ENCODE measurements around the gene PBLD. TPM values are rescaled to one million over a fixed set of nuclear protein-coding genes. Genes with fewer than 3 reads are reported as not detected.
A peak's percentile ranks its signal among the peaks of the same experiment; 100 is the strongest.
"Not testable (repeated sequence)": the region's sequence is repeated elsewhere in the genome, so short reads cannot be mapped to it uniquely, and the experiment has no call there.

Gene PBLD
- total RNA-seq, 1 donor from 2014 or later: 11.1 TPM

DNA sequence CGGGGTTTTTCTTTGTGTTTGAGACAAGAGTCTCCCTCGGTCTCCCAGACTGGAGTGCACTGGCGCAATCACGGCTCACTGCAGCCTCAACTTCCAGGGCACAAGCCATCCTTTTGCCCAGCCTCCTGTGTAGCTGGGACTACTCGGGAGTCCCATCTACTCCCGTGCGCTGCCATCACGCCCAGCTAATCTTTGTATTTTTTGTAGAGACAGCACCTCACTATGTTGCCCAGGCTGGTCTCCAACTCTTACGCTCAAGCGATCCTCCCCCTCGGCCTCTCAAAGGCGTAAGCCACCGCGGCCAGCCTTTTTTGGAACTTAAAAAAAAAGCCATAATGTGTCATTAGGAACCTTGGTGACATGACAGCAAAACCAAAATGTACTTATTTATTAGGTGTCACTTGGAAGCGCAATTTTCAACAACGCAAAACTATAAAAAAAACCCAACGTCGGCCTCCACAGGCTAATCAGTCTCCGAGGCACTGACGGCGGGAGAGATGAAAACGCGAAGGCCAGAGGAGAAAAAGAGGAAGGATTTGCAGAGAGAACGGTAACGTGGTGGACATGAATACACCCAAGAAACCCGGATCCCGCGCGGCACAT, 1.8 kb downstream of the PBLD start:
- peaks cover 1% of the 10 kb centered on the region for H3K36me3 Mint-ChIP-seq (ENCODE audit: insufficient read depth)
- H3K27ac Mint-ChIP-seq: peak overlapping the region; percentile 100
- no peak for DNase-seq (ENCODE audit: low spot score, unreplicated experiment)

DNA sequence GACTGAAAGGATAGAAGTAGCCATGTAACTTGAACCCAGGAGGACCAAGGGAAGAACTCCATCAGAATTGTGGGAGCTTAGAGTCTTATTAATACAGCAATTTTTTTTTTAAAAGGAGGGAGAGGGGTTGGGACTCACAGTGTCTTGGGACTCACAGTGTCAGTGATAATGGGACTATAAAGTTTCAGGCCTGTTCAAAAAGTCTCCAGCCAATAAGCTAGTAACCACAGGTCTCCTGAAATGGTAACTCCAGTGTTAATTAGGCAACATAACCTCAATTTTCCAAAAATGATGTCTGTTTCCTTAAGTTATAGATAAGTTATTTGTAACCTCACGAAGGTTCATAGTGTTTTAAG, 3.2 kb downstream of the PBLD start:
- Mint-ChIP-seq H3K9me3 (ENCODE audit: low read depth) (no peaks in the 10 kb centered on the region), H3K27me3 (no peaks in the 10 kb centered on the region), H3K4me1 (ENCODE audit: low read depth) (peaks cover 12% of the 10 kb centered on the region), H3K36me3 (ENCODE audit: insufficient read depth) (peaks cover 1% of the 10 kb centered on the region), H3K27ac (no peak overlapping the region), H3K4me3 (ENCODE audit: low read depth) (no peak overlapping the region)
- TF ChIP-seq, protein P1, sequence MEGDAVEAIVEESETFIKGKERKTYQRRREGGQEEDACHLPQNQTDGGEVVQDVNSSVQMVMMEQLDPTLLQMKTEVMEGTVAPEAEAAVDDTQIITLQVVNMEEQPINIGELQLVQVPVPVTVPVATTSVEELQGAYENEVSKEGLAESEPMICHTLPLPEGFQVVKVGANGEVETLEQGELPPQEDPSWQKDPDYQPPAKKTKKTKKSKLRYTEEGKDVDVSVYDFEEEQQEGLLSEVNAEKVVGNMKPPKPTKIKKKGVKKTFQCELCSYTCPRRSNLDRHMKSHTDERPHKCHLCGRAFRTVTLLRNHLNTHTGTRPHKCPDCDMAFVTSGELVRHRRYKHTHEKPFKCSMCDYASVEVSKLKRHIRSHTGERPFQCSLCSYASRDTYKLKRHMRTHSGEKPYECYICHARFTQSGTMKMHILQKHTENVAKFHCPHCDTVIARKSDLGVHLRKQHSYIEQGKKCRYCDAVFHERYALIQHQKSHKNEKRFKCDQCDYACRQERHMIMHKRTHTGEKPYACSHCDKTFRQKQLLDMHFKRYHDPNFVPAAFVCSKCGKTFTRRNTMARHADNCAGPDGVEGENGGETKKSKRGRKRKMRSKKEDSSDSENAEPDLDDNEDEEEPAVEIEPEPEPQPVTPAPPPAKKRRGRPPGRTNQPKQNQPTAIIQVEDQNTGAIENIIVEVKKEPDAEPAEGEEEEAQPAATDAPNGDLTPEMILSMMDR (IDR thresholded peaks at IDR 0.05; ENCODE audit: unreplicated experiment): no peak
- DNase-seq (ENCODE audit: low spot score, unreplicated experiment): no peak

More for the DNA sequence above, 1.8 kb downstream of the PBLD start:
- TF ChIP-seq, protein P1 (IDR thresholded peaks at IDR 0.05; ENCODE audit: unreplicated experiment): no peak
- Mint-ChIP-seq H3K4me3 (ENCODE audit: low read depth) (peak overlapping the region; percentile 100), H3K4me1 (ENCODE audit: low read depth) (peaks cover 25% of the 10 kb centered on the region), H3K27me3 (no peaks in the 10 kb centered on the region), H3K9me3 (ENCODE audit: low read depth) (no peaks in the 10 kb centered on the region)

DNA sequence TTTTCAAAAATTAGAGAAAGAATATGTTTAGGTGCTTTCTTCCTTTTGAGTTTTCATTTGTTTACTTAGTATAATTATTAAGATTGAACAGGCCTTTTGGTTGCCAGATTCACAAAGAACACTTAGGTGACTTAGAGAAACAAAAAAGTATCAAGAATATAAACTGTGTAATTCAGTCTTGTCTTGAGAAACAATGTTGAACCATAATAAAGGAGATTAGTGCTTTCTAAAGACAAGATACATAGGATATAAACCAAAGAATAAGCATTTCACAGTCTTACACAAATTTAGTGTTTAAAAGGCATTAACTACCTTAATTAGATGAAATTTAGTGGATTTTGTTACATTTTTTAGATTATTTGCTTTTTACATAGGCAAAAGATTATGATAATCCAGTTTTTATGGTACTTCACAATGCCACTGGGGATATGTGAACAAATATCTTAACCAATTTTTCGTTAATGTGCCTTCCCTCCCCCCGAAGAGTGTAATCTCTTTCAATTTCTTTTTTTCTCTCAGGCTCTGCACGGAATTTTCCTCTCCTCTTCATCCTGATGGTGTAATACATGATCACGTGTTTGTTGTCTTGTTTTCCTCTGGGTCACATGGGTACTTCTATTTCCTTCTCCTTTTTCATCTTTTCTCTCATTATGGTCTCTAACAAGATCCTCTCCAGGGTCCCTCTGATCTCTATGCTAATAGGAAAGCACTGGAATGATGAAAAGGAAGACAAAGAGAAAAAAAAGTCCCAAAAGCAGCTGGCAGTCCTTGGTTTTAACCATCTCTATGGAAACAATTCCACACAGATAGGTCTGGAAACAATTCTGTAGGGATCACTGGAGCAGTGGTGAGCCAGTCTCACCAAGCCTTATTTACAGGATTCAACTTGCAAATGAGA, 4.6 kb downstream of the PBLD start:
- peaks cover 1% of the 10 kb centered on the region for H3K36me3 Mint-ChIP-seq (ENCODE audit: insufficient read depth)
- H3K4me3 Mint-ChIP-seq (ENCODE audit: low read depth): no peak overlapping the region
- TF ChIP-seq, protein P1 (IDR thresholded peaks at IDR 0.05; ENCODE audit: unreplicated experiment): no peak
- H3K9me3 Mint-ChIP-seq (ENCODE audit: low read depth): no peaks in the 10 kb centered on the region
- peaks cover 7% of the 10 kb centered on the region for H3K4me1 Mint-ChIP-seq (ENCODE audit: low read depth)
- no peak for DNase-seq (ENCODE audit: low spot score, unreplicated experiment)
- H3K27ac Mint-ChIP-seq: no peak overlapping the region
- no peaks in the 10 kb centered on the region for H3K27me3 Mint-ChIP-seq

DNA sequence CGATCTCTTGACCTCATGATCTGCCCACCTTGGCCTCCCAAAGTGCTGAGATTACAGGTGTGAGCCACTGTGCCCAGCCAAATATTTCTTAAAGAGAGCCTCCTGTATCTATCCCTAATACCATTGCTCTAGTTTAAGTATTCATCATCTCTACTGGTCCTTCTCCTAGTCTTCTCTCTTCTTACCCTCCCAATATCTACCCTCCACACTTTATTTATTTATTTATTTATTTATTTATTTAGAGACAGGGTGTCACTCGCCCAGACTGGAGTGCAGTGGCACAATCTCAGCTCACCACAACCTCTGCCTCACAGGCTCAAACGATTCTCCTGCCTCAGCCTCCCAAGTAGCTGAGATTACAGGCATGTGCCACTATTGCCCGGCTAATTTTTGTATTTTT, 8.3 kb downstream of the PBLD start:
- H3K36me3 Mint-ChIP-seq (ENCODE audit: insufficient read depth); H3K4me3 Mint-ChIP-seq (ENCODE audit: low read depth); H3K9me3 Mint-ChIP-seq (ENCODE audit: low read depth); H3K27me3 Mint-ChIP-seq; DNase-seq (ENCODE audit: low spot score, unreplicated experiment); H3K27ac Mint-ChIP-seq; H3K4me1 Mint-ChIP-seq (ENCODE audit: low read depth): not testable (repeated sequence)

DNA sequence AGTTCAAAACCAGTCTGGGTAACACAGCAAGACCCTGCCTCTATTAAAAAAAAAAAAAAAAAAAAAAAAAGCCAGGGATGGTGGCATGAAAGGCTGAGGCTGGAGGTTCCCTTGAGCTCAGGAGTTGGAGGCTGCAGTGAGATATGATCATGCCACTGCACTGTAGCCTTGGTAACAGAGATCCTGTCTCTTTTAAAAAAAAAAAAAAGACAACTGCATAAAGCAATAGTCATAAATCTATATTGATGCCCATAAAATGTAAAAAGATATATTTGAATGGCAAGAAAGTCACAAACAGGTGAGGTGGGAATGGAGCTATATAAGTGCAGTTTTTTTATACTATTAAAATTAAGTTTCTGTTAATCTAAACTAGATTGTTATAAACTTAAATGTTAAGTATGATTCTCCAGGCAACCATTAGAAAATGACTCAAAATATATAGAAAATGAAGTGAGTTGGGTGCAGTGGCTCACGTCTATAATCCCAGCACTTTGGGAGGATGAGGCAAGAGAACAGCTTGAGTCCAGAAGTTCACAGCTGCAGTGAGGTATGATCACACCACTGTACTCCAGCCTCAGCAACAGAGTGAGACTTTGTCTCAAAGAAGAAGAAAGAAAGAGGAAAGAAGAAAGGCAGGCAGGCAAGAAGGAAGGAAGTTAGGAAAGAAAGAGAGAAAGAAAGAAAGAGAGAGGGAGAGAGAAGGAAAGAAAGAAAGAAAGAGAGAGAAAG, 14.2 kb downstream of the PBLD start:
- peaks cover 5% of the 10 kb centered on the region for H3K4me1 Mint-ChIP-seq (ENCODE audit: low read depth)
- H3K4me3 Mint-ChIP-seq (ENCODE audit: low read depth): no peak overlapping the region
- TF ChIP-seq, protein P1 (IDR thresholded peaks at IDR 0.05; ENCODE audit: unreplicated experiment): no peak
- peaks cover 4% of the 10 kb centered on the region for H3K36me3 Mint-ChIP-seq (ENCODE audit: insufficient read depth)
- DNase-seq (ENCODE audit: low spot score, unreplicated experiment): no peak
- H3K9me3 Mint-ChIP-seq (ENCODE audit: low read depth): peaks cover 17% of the 10 kb centered on the region
- peak overlapping the region; percentile 20 for H3K27ac Mint-ChIP-seq
- no peaks in the 10 kb centered on the region for H3K27me3 Mint-ChIP-seq
